Right lobe of liver (tissue), 6 donors: Measurements from ENCODE around the gene ATL2. TPM values are rescaled to one million over a fixed set of nuclear protein-coding genes. Genes with fewer than 3 reads are reported as not detected.

ENCODE experiments used
- ATAC-seq, 4 donors: fragments of 200-7000 bp; cut with Tn5 transposase; one replicate each; pipeline ENCODE4 v1.9.1; 2020; ENCODE audit warnings: mild to moderate bottlenecking in 4 of 4, moderate library complexity in 4 of 4
- DNase-seq, 3 donors: peaks; one replicate each; pipeline ENCODE4 v3.0.0-alpha.2; 2020
- H3K27ac ChIP-seq, 3 donors: fragments of 200-600 bp; one replicate each; pipeline ENCODE4 v1.8.0; 2022
- H3K27me3 ChIP-seq, 2 donors: fragments of 200-600 bp; one replicate each; pipeline ENCODE4 v1.8.0; 2022
- H3K36me3 ChIP-seq, 4 donors: fragments of 200-600 bp; sonication (generic) in 1 of 4; one replicate each; pipeline versions ENCODE4 v1.5.1 to v1.8.0; 2017 to 2022; ENCODE audit warnings: control low read depth in 1 of 4
- H3K4me1 ChIP-seq, 4 donors: fragments of 200-600 bp; sonication (generic) in 1 of 4; one replicate each; pipeline versions ENCODE4 v1.5.1 to v1.8.0; 2017 to 2022; ENCODE audit warnings: control low read depth in 1 of 4
- H3K4me3 ChIP-seq, 3 donors: fragments of 200-600 bp; one replicate each; pipeline ENCODE4 v1.8.0; 2022
- H3K9me3 ChIP-seq, 4 donors: fragments of 200-600 bp; sonication (generic) in 1 of 4; one replicate each; pipeline versions ENCODE4 v1.5.1 to v1.8.0; 2017 to 2022; ENCODE audit warnings: control low read depth in 1 of 4
- POLR2A ChIP-seq: fragments of 450-650 bp; IDR thresholded peaks from one replicate; pipeline ENCODE4 v1.6.1; 2017; ENCODE audit warnings: antibody characterized with exemption, mild to moderate bottlenecking
- WGBS: methylation state at CpG from one replicate; pipeline ENCODE4 v1.1.6; 2018; ENCODE audit warnings: low coverage, low lambda C conversion rate; ENCODE audit not compliant: insufficient coverage; ENCODE audit errors: missing lambda C conversion rate; 5-methylcytosine and 5-hydroxymethylcytosine counted together
- intact Hi-C, 2 donors: fragments of 100-400 bp; cut with DNase I; formaldehyde crosslinking; loops; one replicate each; pipeline versions ENCODE4 v1.11.2 to v1.14.1; 2022
- total RNA-seq, 6 experiments: library from RNA; depleted of rRNA in 2 of 6; stranded (reverse); fragments of >200 nt in 2 of 6; fragmentation: NEBNext Ultra II Directional in 3 of 6; extraction: Animal tissue kit (Norgen Biotek cat#: 25700) in 3 of 6; gene quantifications; one replicate each; pipeline versions ENCODE4 v1.1.0 to v1.2.4, GENCODE V29; 2016 to 2023
- TF ChIP-seq, protein P1 (sequence below), 4 donors: fragments of 200-600 bp in 3 of 4; fragments of 450-650 bp in 1 of 4; IDR thresholded peaks; one replicate each; pipeline versions ENCODE4 v1.5.1 to v1.8.0; 2016 to 2022; ENCODE audit warnings: antibody characterized with exemption in 4 of 4, mild to moderate bottlenecking in 2 of 4
- donor health status: DM: no; HTN: yes; CAD: no.
- donor health status: DM: no; HTN: no; CAD: no.
- donor health status: DM: no; HTN: no; CAD: no.
- donor health status: DM: no; HTN: yes; CAD: no.
- donor health status: DM: no; HTN: yes; CAD: no.

Gene ATL2
- total RNA-seq, 6 experiments from 2014 or later, result 39.1 to 57.5 (median 46.3) TPM

DNA sequence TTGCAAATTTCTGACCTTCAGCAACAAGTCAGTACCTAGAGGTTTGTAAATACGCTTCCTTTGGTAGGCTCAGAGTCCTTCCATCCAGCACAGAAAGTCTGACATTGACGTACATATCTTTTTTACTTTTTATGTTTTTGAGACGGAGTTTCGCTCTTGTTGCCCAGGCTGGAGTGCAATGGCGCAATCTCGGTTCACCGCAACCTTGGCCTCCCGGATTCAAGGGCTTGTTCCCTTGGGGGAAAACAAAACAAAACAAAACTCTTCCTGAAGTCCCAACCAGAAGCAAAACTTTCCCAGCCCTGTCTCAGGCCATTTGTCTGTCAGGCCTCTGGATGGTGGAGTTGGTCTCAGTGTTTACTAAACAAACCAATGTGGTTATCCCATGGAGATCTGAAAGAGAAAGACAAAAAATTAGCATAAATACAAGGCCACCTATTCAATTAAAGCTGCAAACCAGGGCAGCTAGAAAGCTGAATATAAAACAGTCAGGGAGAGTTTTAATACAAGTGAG, 29.6 kb upstream of the ATL2 start:
- H3K9me3 ChIP-seq, result no peaks in the 10 kb centered on the region
- H3K36me3 ChIP-seq, result no peaks in the 10 kb centered on the region
- no peak for TF ChIP-seq POLR2A
- TF ChIP-seq, protein P1, sequence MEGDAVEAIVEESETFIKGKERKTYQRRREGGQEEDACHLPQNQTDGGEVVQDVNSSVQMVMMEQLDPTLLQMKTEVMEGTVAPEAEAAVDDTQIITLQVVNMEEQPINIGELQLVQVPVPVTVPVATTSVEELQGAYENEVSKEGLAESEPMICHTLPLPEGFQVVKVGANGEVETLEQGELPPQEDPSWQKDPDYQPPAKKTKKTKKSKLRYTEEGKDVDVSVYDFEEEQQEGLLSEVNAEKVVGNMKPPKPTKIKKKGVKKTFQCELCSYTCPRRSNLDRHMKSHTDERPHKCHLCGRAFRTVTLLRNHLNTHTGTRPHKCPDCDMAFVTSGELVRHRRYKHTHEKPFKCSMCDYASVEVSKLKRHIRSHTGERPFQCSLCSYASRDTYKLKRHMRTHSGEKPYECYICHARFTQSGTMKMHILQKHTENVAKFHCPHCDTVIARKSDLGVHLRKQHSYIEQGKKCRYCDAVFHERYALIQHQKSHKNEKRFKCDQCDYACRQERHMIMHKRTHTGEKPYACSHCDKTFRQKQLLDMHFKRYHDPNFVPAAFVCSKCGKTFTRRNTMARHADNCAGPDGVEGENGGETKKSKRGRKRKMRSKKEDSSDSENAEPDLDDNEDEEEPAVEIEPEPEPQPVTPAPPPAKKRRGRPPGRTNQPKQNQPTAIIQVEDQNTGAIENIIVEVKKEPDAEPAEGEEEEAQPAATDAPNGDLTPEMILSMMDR (IDR thresholded peaks at IDR 0.05), result no peak
- peak overlapping the region; percentile 72 to 85 (median 84) for H3K27ac ChIP-seq
- no peaks in the 10 kb centered on the region for H3K27me3 ChIP-seq
- H3K4me1 ChIP-seq, result peaks cover 0 to 53% (median 18%) of the 10 kb centered on the region in 4 donors
- WGBS, result 38% methylated on average over 8 of the region's 8 CpGs
- ATAC-seq, result peak; percentile 40 to 60 (median 52)
- DNase-seq, result peak; percentile 58 to 77 (median 74)
- intact Hi-C loops, result no loop called here
- no peak overlapping the region for H3K4me3 ChIP-seq

DNA sequence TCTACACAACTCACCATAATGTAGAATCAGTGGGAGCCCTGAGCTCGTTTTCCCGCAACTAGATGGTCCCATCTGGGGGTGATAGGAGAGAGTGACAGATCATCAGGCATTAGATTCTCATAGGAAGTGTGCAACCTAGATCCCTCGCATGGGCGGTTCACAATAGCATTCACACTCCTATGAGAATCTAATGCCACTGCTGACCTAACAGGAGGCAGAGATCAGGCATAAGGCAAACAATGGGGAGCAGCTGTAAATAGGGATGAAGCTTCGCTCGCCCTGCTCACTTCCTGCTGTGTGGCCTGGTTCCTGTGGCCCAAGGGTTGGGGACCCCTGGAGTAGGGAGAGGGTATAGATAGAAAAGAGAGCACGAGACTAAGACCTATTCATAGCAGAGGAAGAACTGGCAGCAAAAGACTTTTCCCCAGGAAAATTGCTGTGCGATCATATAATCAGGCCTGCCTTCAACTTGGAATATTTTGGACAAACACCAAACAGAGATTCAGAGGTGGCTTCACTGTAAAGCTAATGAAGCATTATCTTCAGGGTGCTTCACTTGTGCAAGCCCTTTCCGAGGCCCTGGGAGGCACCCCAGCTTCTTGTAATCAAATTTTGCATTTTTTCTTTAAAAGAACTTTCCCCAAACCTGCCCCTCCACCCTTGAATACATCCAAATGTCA, 29.0 kb upstream of the ATL2 start:
- H3K27ac ChIP-seq, result peak overlapping the region; percentile 72 to 85 (median 84)
- H3K36me3 ChIP-seq, result no peaks in the 10 kb centered on the region
- TF ChIP-seq POLR2A, result no peak
- TF ChIP-seq, protein P1 (IDR thresholded peaks at IDR 0.05), result no peak
- no peaks in the 10 kb centered on the region for H3K27me3 ChIP-seq
- no peak for DNase-seq
- intact Hi-C loops, result no loop called here
- no peaks in the 10 kb centered on the region for H3K9me3 ChIP-seq
- WGBS, result 59% methylated on average over 8 of the region's 9 CpGs
- H3K4me1 ChIP-seq, result peaks cover 0 to 53% (median 18%) of the 10 kb centered on the region in 4 donors
- peak in 2 of 4 donors; percentile 2 to 3 for ATAC-seq
- H3K4me3 ChIP-seq, result no peak overlapping the region

DNA sequence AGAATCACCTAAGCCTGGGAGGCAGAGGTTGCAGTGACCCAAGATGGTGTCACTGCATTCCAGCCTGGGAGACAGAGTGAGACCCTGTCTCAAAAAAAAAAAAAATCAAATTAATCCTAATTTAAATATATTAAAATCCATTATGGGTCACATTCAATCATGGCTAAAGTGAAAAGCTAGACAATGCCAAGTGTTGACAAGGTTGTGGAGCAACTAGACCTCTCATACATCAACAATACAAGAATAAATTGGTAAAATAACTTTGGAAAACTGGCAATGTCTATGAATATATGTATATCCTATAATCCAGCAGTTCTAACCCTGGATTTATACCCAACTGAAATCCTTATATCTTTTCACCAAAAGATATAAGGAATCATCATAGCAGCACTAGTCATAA, 23.4 kb upstream of the ATL2 start:
- Histone ChIP-seq H3K27me3 (no peaks in the 10 kb centered on the region), H3K4me1 (peaks cover 0 to 9% (median 3%) of the 10 kb centered on the region in 4 donors), H3K4me3 (no peak overlapping the region), H3K27ac (no peak overlapping the region), H3K9me3 (peaks cover 0 to 5% (median 0%) of the 10 kb centered on the region in 4 donors), H3K36me3 (no peaks in the 10 kb centered on the region)
- intact Hi-C loops, result no loop called here
- no peak for DNase-seq
- no peak for ATAC-seq
- TF ChIP-seq, protein P1 (IDR thresholded peaks at IDR 0.05), result no peak
- no peak for TF ChIP-seq POLR2A

DNA sequence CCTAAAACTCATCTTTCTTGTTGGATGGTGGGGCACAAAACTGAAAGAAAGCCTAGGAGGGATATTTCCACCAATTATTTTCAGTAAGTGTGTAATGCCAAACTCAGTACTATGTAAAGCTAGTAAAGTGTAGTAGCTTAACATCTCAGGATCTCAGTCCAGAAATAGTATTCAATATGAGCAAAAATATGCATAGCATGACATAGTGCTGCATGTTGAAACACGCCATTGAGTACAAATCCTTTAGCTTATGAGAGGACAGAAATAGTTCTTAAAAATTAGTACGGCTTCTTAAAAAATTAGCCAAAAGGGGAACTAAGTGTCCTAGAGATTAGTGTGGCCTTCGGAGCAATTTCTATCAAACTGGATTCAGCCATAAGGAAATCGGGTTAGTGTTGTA, 21.7 kb upstream of the ATL2 start:
- no peak overlapping the region for H3K27ac ChIP-seq
- no peaks in the 10 kb centered on the region for H3K27me3 ChIP-seq
- H3K4me3 ChIP-seq, result no peak overlapping the region
- no peaks in the 10 kb centered on the region for H3K36me3 ChIP-seq
- peaks cover 0 to 5% (median 0%) of the 10 kb centered on the region in 4 donors for H3K9me3 ChIP-seq
- TF ChIP-seq, protein P1 (IDR thresholded peaks at IDR 0.05), result no peak
- no peak for TF ChIP-seq POLR2A
- H3K4me1 ChIP-seq, result no peaks in the 10 kb centered on the region
- no peak for ATAC-seq
- intact Hi-C loops, result no loop called here
- DNase-seq, result no peak
- 91% methylated on average over 4 of the region's 4 CpGs for WGBS
